Stimulated activated naive B cell treated with anti-CD40 and anti-IgM and Interleukin-4, amounts not matched to agents 10 μg/mL and 1 μg/mL and 100 μg/mL, for 72 hours (primary cell): ENCODE data around the gene UGT2B10.

ENCODE experiments used
- ATAC-seq, 2 donors: fragments of 150-1000 bp; cut with Tn5 transposase; replicated peaks; 2 replicates each; pipeline ENCODE4 v1.10.0; 2021; ENCODE audit warnings: moderate library complexity in 1 of 2
- DNase-seq: peaks from one replicate; pipeline ENCODE4 v3.0.0; 2021
- H3K27ac Mint-ChIP-seq: one replicate; pipeline ENCODE4 v1.8.0; 2022; ENCODE audit warnings: mild to moderate bottlenecking, mixed read lengths
- H3K27me3 Mint-ChIP-seq, 2 donors: one replicate each; pipeline ENCODE4 v1.8.0; 2022; ENCODE audit warnings: mixed read lengths in 2 of 2
- H3K36me3 Mint-ChIP-seq, 2 donors: one replicate each; pipeline ENCODE4 v1.8.0; 2022; ENCODE audit warnings: mixed read lengths in 2 of 2, mild to moderate bottlenecking in 1 of 2
- H3K4me1 Mint-ChIP-seq, 2 donors: one replicate each; pipeline ENCODE4 v1.8.0; 2022; ENCODE audit warnings: mixed read lengths in 2 of 2, mild to moderate bottlenecking in 1 of 2
- H3K4me3 Mint-ChIP-seq, 2 donors: one replicate each; pipeline ENCODE4 v1.8.0; 2022; ENCODE audit warnings: mild to moderate bottlenecking in 2 of 2, mixed read lengths in 2 of 2, moderate library complexity in 1 of 2
- H3K9me3 Mint-ChIP-seq, 2 donors: one replicate each; pipeline ENCODE4 v1.8.0; 2022; ENCODE audit warnings: mixed read lengths in 2 of 2, mild to moderate bottlenecking in 1 of 2

The UGT2B10 gene

DNA sequence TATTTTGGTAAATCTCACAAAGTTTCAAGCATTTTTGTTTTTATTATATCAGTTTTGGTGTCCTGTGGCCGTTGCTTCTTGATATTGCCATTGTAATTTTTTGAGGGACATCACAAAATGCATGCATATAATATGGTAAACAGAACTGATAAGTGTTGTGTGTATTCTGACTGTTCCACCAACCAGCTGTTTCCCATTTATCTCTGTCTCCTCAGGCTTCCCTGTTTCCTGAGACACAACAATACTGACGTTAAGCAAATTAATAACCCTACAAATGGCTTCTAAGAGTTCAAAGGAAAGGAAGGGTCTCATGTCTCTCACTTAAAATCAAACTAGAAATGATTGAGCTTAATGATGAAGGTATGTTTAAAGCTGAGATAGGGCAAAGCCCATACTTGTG is 40.0 kb downstream of the UGT2B10 start:
- no peak overlapping the region for H3K27ac Mint-ChIP-seq
- no peaks in the 10 kb centered on the region for H3K4me1 Mint-ChIP-seq
- no peak for DNase-seq
- no peaks in the 10 kb centered on the region for H3K27me3 Mint-ChIP-seq
- ATAC-seq, result no peak
- H3K9me3 Mint-ChIP-seq, result peaks cover 1 to 4% of the 10 kb centered on the region in 2 donors
- H3K4me3 Mint-ChIP-seq, result no peak overlapping the region
- no peaks in the 10 kb centered on the region for H3K36me3 Mint-ChIP-seq

DNA sequence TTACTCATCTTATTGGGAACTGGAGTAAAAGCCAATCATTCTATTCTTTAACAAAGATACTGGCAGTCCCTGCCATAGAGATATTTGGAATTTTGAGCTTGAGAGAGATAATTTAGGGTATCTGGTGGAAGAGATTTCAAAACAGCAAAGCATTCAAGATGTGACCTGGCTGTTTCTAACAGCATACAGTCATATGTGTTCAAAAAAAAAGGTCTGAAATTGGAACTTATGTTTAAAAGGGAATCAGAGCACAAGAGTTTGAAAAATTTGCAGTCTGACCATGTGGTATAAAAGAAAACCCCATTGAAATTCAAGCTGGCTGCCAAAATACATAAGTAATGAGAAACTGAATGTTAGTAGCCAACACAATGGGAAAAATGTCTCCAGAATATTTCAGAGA is 42.2 kb downstream of the UGT2B10 start:
- Mint-ChIP-seq H3K27ac (no peak overlapping the region), H3K4me3 (no peak overlapping the region), H3K4me1 (no peaks in the 10 kb centered on the region), H3K36me3 (no peaks in the 10 kb centered on the region), H3K9me3 (peaks cover 1 to 4% of the 10 kb centered on the region in 2 donors), H3K27me3 (no peaks in the 10 kb centered on the region)
- ATAC-seq (no peak), DNase-seq (no peak)

DNA sequence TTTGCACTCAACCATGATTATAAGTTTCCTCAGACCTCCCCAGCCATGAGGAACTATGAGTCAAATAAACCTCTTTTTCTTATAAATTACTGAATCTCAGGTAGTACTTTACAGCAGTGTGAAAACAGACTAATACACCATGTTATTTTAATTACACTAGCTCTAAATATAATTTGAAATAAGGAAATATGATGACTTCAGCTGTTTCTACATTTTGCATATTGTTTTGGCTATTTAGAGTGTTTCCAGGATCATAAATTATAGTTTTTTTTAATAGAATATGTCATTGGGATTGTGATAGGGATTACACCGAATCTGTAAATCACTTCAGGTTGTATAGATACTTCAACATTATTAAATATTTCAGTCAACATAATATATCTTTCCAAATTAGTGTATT is 43.9 kb downstream of the UGT2B10 start:
- no peak overlapping the region for H3K4me3 Mint-ChIP-seq
- no peak for DNase-seq
- H3K27ac Mint-ChIP-seq, result no peak overlapping the region

DNA sequence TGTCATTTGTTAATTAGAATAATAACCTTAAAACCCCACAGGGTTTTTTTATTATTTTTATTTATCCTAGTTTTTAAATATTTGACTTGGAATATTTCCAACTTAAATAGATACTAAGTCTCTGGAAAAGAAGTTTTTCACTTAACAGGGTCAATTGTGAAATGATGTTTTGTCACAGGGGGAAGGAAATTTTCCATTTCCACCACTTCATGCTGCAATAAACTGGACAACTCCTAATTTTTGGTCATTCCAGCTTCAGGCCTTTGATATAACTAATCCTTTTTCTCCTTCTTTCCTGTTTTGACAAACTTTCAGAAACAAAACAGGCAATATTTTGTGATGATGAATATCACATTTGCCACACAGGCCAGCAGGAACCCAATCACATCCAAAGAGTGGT is 45.3 kb downstream of the UGT2B10 start:
- Mint-ChIP-seq H3K36me3 (no peaks in the 10 kb centered on the region), H3K27ac (no peak overlapping the region), H3K4me3 (no peak overlapping the region), H3K4me1 (no peaks in the 10 kb centered on the region), H3K9me3 (peaks cover 0 to 4% of the 10 kb centered on the region in 2 donors), H3K27me3 (no peaks in the 10 kb centered on the region)
- ATAC-seq (no peak), DNase-seq (no peak)

More for the DNA sequence above, 43.9 kb downstream of the UGT2B10 start:
- no peak for ATAC-seq
- Mint-ChIP-seq H3K36me3 (no peaks in the 10 kb centered on the region), H3K9me3 (peaks cover 0 to 4% of the 10 kb centered on the region in 2 donors), H3K4me1 (no peaks in the 10 kb centered on the region), H3K27me3 (no peaks in the 10 kb centered on the region)

DNA sequence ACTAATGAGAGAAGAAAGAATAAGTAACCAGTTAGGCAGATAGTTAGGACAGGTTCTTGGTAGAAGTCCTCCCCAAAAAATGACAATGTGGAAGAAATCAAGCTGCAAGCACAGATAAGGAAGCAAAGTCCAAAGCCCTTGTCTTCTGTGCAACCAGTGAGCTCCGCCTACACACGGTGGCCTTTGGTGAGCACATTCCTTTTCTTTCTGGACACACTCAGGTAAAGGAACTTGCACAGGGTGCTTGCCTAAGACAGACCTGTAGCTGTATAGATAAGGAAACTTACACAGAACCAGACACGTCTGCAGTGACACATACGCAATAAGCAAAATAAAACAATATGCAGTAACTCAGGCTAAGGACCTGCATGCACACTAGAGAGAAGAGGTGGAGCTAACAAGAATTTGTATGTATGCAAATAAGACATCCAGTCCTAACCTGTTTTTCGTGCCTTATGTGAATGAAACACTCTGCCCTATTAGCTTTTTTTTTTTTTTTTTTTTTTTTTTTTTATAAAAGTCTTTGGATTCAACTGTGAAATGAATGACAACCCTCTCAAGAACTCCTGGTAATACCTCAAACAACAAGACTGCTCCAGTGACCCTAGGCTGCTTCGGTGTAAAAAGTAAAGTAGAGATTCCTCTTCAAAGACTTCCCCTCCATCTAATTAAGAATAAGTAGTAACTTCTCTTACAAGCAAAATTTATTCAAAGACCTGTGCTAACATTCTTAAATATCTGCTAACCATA is 48.8 kb downstream of the UGT2B10 start:
- no peaks in the 10 kb centered on the region for H3K4me1 Mint-ChIP-seq
- ATAC-seq (no peak), DNase-seq (no peak)
- H3K9me3 Mint-ChIP-seq, result no peaks in the 10 kb centered on the region
- no peak overlapping the region for H3K27ac Mint-ChIP-seq
- H3K27me3 Mint-ChIP-seq, result no peaks in the 10 kb centered on the region
- H3K36me3 Mint-ChIP-seq, result no peaks in the 10 kb centered on the region
- no peak overlapping the region for H3K4me3 Mint-ChIP-seq

DNA sequence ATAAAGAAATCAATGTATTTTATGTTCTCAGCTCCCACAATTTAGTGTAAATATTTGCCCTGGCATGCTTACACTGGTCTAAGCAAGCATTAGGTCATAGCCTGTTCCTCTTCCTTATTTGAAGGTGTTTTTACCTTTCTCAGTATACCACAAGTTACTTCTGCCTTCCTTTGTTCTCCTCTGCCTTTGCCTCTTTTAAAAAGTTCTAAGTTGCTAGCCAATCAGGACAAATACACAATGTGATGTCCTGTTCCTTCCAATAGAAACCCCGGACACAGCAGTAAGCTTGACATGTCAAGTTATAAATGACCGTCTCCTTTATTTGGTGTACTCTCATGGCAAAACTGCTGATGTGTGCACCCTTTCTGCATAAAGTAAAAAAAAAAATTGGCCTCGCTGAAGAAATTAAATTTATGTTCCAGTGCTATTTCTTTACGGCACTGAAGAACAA is 49.4 kb downstream of the UGT2B10 start:
- DNase-seq (no peak), ATAC-seq (no peak)
- Mint-ChIP-seq H3K36me3 (no peaks in the 10 kb centered on the region), H3K27ac (no peak overlapping the region), H3K4me1 (no peaks in the 10 kb centered on the region), H3K4me3 (no peak overlapping the region), H3K27me3 (no peaks in the 10 kb centered on the region), H3K9me3 (no peaks in the 10 kb centered on the region)

DNA sequence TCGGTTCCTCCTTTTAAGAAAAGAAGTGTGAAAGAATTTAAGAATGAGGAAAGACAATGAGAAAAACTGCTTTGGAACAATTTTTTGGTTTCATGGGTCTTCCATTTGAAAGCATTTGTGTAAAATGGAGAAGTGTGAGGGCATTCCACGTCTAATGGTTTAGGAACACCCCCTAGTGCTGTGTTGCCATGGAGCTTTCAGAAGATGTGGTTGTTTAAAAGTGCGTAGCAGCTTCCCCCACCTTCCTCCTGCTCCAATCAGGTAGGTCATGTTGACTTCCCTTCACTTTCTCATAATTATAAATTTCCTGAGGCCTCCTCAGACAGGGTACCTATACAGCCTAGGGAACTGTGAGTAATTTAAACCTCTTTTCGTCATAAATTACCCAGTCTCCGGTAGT is 50.0 kb downstream of the UGT2B10 start:
- no peak for DNase-seq
- Mint-ChIP-seq H3K9me3 (no peaks in the 10 kb centered on the region), H3K27ac (no peak overlapping the region), H3K4me3 (no peak overlapping the region), H3K27me3 (no peaks in the 10 kb centered on the region), H3K4me1 (no peaks in the 10 kb centered on the region), H3K36me3 (no peaks in the 10 kb centered on the region)
- peak in 1 of 2 donors; percentile 38 for ATAC-seq

DNA sequence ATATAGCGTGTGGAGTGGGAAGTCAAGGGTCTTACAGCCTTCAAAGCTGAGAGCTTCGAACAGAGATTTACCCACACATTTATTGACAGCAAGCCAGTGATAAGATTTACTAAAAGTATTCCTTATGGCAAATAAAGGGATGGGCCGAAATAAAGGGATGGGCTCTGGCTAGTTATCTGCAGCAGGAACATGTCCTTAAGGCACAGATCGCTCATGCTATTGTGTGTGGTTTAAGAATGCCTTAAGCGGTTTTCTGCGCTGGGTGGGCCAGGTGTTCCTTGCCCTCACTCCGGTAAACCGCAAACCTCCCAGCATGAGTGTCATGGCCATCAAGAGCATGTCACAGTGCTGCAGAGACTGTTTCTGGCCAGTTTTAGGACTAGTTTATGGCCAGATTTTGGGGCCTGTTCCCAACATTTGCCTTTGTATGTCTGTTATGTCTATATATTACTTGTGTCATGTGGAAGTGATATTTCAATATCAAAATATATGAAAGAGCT is 53.5 kb downstream of the UGT2B10 start:
- Mint-ChIP-seq H3K4me1 (no peaks in the 10 kb centered on the region), H3K27ac (no peak overlapping the region), H3K27me3 (no peaks in the 10 kb centered on the region), H3K9me3 (no peaks in the 10 kb centered on the region), H3K4me3 (no peak overlapping the region), H3K36me3 (no peaks in the 10 kb centered on the region)
- no peak for DNase-seq
- no peak for ATAC-seq

DNA sequence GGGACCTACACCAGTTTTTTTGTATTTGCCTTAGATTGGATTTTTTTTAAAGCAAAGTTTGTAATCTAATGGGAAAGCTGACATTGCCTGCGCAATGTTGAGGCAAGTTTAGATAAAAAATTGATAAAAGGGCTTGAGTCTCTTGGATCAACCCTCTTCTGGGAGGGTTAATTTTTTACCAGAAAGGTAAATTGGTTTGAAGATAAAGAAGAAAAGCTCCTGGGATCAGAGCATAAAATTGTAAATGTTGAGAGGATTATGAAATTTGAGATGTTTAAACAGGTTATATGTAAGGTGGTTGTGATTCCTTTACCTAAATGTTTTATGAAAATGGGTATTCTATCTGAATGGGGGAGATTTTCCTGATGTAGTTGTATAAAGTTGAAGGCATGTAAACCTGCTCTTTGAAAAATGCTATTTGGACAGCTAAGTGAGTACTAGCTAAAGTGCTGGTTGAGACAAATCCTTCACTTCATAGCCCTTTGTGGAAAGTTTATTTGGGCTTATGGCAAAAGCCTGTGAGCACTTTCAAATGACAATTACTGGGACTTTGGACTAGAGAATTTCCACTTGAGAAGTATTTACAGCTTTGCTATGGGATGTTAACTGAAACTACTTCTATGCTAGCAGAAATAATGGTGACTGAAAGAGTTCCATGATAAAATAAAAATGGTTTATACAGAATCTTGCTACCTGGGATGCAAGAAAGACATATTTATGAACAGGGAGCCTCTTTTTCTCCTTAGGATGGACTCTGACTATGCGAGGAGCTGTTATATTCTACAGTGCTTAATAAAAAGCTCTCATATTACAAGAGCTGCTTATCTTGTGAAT is 56.2 kb downstream of the UGT2B10 start:
- Mint-ChIP-seq H3K4me3 (no peak overlapping the region), H3K4me1 (no peaks in the 10 kb centered on the region), H3K9me3 (no peaks in the 10 kb centered on the region), H3K27me3 (no peaks in the 10 kb centered on the region), H3K27ac (no peak overlapping the region), H3K36me3 (no peaks in the 10 kb centered on the region)
- ATAC-seq (no peak), DNase-seq (no peak)

DNA sequence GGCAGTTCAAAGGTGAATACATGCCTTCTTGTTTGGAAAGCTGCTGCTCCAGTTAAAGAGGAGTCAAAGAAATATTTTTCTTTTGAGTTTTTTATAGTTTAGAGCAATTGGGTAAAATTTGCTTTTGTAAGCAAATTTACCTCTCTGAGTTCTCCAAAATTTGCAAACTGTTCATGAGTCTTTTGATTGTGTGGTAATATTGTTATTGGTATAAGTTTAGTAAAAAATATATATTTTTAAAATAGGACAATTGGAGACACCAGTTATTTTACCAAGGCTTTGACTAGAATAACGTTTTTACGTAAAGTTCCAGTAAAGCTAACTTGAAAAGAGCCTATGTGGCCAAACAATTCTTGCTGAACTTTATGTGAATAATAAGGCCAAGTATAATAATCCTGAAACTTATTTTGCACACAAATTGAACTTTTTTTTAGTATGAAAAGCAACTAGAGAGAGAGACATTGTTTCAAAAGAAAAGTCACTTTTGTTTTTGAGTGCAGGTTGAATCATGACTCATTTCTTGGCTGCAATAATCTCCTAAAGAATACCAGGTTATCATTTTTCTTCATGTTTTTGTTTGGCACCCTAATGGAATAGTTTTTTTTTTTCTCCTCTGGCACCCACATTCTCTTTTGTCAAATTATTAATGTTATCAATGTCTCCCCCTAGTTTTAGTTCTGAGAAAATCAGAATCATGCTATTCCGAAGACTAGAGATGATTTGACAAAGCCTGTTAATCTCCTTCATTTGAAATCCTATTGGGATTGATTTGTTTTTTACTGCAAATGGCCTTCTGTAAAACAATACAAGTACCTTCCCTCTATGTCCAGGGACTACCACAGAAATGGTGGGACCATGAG is 57.1 kb downstream of the UGT2B10 start:
- no peaks in the 10 kb centered on the region for H3K27me3 Mint-ChIP-seq
- DNase-seq (no peak), ATAC-seq (no peak)
- no peak overlapping the region for H3K27ac Mint-ChIP-seq
- no peaks in the 10 kb centered on the region for H3K9me3 Mint-ChIP-seq
- no peaks in the 10 kb centered on the region for H3K4me1 Mint-ChIP-seq
- H3K36me3 Mint-ChIP-seq, result no peaks in the 10 kb centered on the region
- H3K4me3 Mint-ChIP-seq, result no peak overlapping the region

DNA sequence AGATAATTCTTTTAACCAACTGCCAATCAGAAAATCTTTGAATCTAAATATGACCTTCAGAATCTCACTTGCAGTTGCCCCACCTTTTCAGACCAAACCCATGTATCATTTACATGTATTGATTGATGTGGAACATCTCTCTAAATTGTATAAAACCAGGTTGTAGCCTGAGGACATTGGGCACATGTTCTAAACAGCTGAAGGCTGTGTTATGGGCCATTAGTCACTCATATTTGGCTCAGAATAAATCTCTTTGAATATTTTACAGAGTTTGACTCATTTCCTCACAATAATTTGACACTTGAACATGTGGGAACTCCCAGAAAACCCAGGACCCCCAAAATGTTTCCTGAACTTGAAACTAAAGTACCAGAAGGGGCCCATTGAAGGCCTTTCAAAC is 58.7 kb downstream of the UGT2B10 start:
- no peaks in the 10 kb centered on the region for H3K4me1 Mint-ChIP-seq
- no peak overlapping the region for H3K27ac Mint-ChIP-seq
- no peaks in the 10 kb centered on the region for H3K9me3 Mint-ChIP-seq
- no peaks in the 10 kb centered on the region for H3K27me3 Mint-ChIP-seq
- no peaks in the 10 kb centered on the region for H3K36me3 Mint-ChIP-seq
- ATAC-seq (no peak), DNase-seq (no peak)
- no peak overlapping the region for H3K4me3 Mint-ChIP-seq

DNA sequence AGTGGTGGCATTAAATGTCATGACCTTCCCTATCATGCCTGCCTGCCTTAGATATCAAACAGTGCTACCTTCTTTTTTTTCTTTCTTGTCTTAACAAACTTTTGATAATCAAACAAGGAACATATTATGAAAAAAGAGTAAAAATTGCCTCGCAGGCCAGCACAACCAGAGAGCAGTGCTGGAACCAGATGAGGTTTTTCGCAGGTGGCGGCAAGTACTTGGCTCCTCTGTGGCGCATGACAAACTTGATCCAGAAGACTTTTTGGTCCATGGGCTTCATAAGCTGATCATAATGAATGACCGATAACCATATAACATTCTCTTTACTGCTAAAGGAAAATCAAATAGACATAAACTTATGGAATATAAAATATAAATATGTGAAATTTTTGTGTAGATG is 61.8 kb downstream of the UGT2B10 start:
- H3K27ac Mint-ChIP-seq, result no peak overlapping the region
- H3K36me3 Mint-ChIP-seq, result no peaks in the 10 kb centered on the region
- no peak overlapping the region for H3K4me3 Mint-ChIP-seq
- DNase-seq, result no peak
- no peaks in the 10 kb centered on the region for H3K27me3 Mint-ChIP-seq
- H3K9me3 Mint-ChIP-seq, result no peaks in the 10 kb centered on the region
- no peak for ATAC-seq
- H3K4me1 Mint-ChIP-seq, result no peaks in the 10 kb centered on the region

DNA sequence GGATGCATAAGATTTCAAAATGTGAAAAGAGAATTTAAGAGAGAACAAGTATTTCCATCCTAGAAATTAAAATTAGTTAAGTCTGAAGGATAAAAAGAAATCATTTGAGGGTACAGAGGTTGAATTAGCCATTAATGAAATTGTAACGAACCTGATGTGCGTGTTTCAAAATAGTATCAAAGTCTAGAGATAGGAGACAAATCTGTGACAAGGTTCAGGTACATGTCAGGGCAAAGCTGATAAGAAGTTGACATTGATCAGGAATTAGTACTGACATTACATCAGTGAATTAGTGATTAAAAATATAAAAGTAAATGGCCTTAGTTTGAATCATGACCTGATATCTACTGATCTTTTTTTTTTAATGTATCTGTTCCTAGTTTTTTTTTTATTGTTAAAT is 62.3 kb downstream of the UGT2B10 start:
- Mint-ChIP-seq H3K4me3 (no peak overlapping the region), H3K9me3 (no peaks in the 10 kb centered on the region), H3K27ac (no peak overlapping the region), H3K27me3 (no peaks in the 10 kb centered on the region), H3K36me3 (no peaks in the 10 kb centered on the region), H3K4me1 (no peaks in the 10 kb centered on the region)
- DNase-seq (no peak), ATAC-seq (no peak)
